ENCODE data around the gene CDC42SE2. TPM values are rescaled to one million over a fixed set of nuclear protein-coding genes. Genes with fewer than 3 reads are reported as not detected.
A peak's percentile ranks its signal among the peaks of the same experiment; 100 is the strongest.

Gene CDC42SE2
- total RNA-seq, 1 experiment from 2014 or later, result 32.8 TPM

DNA sequence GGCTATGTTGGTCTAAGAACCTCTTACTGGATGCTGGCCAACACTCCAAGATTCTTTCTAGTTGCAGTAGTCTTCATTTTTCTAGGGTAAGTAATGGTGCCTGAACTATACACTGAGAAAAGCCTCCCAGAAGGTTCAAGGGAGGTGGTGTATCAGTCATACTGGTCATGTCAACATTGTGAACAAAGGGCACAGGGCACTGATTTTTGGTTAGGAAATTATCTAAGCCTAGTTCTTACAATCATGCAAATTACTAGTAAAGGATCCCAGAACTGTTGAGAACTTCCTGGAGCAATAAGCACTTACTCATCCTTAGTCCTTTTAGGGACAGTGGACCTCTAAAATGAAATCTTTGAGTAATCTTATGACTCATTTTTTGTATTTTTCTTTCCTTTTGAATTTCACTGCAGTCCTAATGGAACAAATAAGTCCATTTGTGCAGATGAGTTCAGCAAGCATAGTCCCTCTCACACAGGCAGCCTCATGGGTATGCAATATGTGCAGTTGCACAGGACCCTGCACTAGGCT, 21.1 kb upstream of the CDC42SE2 start:
- peak; percentile 20 to 81 for DNase-seq

DNA sequence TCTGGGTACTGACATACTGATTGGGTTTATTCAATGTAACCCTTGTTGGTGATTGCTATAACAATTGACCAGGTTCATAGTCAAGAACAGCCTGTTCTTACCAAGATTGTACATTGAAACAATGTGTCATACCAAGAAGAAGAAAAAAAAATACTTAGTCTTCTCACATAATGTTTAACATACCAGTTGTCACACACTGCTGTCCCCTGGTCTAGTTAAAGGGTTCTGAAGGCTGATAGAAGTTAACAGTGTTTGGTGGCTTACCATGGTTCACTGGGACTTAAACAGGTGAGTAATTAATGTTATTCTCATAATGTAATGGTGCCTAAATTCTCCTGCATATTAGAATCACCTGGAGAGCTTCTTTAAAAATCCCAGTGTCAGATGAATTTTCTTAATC, 18.5 kb upstream of the CDC42SE2 start:
- TF ChIP-seq EZH2 (IDR thresholded peaks at IDR 0.05; ENCODE audit: low read depth), result no peak
- TF ChIP-seq, protein P1, sequence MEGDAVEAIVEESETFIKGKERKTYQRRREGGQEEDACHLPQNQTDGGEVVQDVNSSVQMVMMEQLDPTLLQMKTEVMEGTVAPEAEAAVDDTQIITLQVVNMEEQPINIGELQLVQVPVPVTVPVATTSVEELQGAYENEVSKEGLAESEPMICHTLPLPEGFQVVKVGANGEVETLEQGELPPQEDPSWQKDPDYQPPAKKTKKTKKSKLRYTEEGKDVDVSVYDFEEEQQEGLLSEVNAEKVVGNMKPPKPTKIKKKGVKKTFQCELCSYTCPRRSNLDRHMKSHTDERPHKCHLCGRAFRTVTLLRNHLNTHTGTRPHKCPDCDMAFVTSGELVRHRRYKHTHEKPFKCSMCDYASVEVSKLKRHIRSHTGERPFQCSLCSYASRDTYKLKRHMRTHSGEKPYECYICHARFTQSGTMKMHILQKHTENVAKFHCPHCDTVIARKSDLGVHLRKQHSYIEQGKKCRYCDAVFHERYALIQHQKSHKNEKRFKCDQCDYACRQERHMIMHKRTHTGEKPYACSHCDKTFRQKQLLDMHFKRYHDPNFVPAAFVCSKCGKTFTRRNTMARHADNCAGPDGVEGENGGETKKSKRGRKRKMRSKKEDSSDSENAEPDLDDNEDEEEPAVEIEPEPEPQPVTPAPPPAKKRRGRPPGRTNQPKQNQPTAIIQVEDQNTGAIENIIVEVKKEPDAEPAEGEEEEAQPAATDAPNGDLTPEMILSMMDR (conservative IDR thresholded peaks at IDR 0.05), result no peak
- Histone ChIP-seq H3K4me3 (no peak overlapping the region), H3K27me3 (ENCODE audit: insufficient read depth, low read depth) (no peaks in the 10 kb centered on the region), H3K27ac (no peak overlapping the region), H3F3A (ENCODE audit: insufficient read depth, low read depth) (peaks cover 15% of the 10 kb centered on the region), H3K9me3 (ENCODE audit: insufficient read depth, low read depth) (no peaks in the 10 kb centered on the region; the same call in 1 of the 2 replicates), H2AFZ (no peak overlapping the region), H4K20me1 (ENCODE audit: insufficient read depth) (no peaks in the 10 kb centered on the region), H3K36me3 (ENCODE audit: low read depth) (no peaks in the 10 kb centered on the region), H3K4me2 (no peak overlapping the region), H3K9me2 (ENCODE audit: insufficient read depth) (no peaks in the 10 kb centered on the region), H3K79me2 (ENCODE audit: low read depth) (no peaks in the 10 kb centered on the region), H3K4me1 (replicated peaks; ENCODE audit: insufficient read depth) (peaks cover 16% of the 10 kb centered on the region)
- BruUV-seq (replicated peaks), result no TSS peak
- intact Hi-C loops (cut with micrococcal nuclease; ENCODE audit: unreplicated experiment), result no loop called here
- POLR2A ChIA-PET (ENCODE audit: unreplicated experiment), result no interaction called here
- no peak for DNase-seq
- CTCF ChIA-PET, result no interaction called here

More for the DNA sequence above, 21.1 kb upstream of the CDC42SE2 start:
- ChIA-PET CTCF (no interaction called here), POLR2A (ENCODE audit: unreplicated experiment) (no interaction called here)
- Histone ChIP-seq H3K79me2 (ENCODE audit: low read depth) (no peaks in the 10 kb centered on the region), H4K20me1 (ENCODE audit: insufficient read depth) (no peaks in the 10 kb centered on the region), H3K36me3 (ENCODE audit: low read depth) (no peaks in the 10 kb centered on the region), H3K4me1 (replicated peaks; ENCODE audit: insufficient read depth) (peaks cover 16% of the 10 kb centered on the region), H3K9me3 (ENCODE audit: insufficient read depth, low read depth) (no peaks in the 10 kb centered on the region; the same call in 1 of the 2 replicates), H3F3A (ENCODE audit: insufficient read depth, low read depth) (peaks cover 15% of the 10 kb centered on the region), H3K9me2 (ENCODE audit: insufficient read depth) (no peaks in the 10 kb centered on the region), H2AFZ (no peak overlapping the region), H3K27me3 (ENCODE audit: insufficient read depth, low read depth) (no peaks in the 10 kb centered on the region), H3K4me2 (peak overlapping the region; percentile 41), H3K4me3 (no peak overlapping the region), H3K27ac (peak overlapping the region; percentile 60)
- BruUV-seq (replicated peaks), result no TSS peak
- TF ChIP-seq, protein P1 (conservative IDR thresholded peaks at IDR 0.05), result no peak
- TF ChIP-seq EZH2 (IDR thresholded peaks at IDR 0.05; ENCODE audit: low read depth), result no peak
- intact Hi-C loops (cut with micrococcal nuclease; ENCODE audit: unreplicated experiment), result no loop called here

DNA sequence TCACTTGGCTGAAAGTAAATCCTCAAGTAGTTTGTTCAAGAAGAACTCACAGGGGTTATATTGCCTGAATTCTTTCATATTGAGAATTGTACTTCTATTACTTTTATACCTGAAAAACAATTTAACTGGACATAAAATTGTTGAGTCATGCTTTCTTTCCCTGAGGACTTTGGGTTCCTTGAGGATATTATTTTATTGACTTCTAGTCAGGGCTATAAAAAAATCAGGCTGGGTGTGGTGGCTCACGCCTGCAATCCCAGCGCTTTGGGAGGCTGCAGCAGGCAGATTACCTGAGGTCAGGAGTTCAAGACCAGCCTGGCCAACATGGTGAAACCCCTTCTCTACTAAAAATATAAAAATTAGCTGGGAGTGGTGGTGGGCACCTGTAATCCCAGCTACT, 17.9 kb upstream of the CDC42SE2 start:
- Histone ChIP-seq H3K79me2 (ENCODE audit: low read depth) (no peaks in the 10 kb centered on the region), H3K9me2 (ENCODE audit: insufficient read depth) (no peaks in the 10 kb centered on the region), H3K4me2 (no peak overlapping the region), H2AFZ (no peak overlapping the region), H3K9me3 (ENCODE audit: insufficient read depth, low read depth) (no peaks in the 10 kb centered on the region; the same call in 1 of the 2 replicates), H3F3A (ENCODE audit: insufficient read depth, low read depth) (peaks cover 15% of the 10 kb centered on the region), H3K36me3 (ENCODE audit: low read depth) (no peaks in the 10 kb centered on the region), H3K27me3 (ENCODE audit: insufficient read depth, low read depth) (no peaks in the 10 kb centered on the region), H3K4me3 (no peak overlapping the region), H3K27ac (no peak overlapping the region), H3K4me1 (replicated peaks; ENCODE audit: insufficient read depth) (peaks cover 16% of the 10 kb centered on the region), H4K20me1 (ENCODE audit: insufficient read depth) (no peaks in the 10 kb centered on the region)
- POLR2A ChIA-PET (ENCODE audit: unreplicated experiment), result no interaction called here
- no peak for DNase-seq
- no TSS peak for BruUV-seq (replicated peaks)
- TF ChIP-seq EZH2 (IDR thresholded peaks at IDR 0.05; ENCODE audit: low read depth), result no peak
- TF ChIP-seq, protein P1 (conservative IDR thresholded peaks at IDR 0.05), result no peak
- CTCF ChIA-PET, result interaction anchor here (0.6 kb wide), 1 partner anchor 17 kb away, joined by 4 read pairs; no protein-coding TSS in a partner anchor
- intact Hi-C loops (cut with micrococcal nuclease; ENCODE audit: unreplicated experiment), result no loop called here

Data from PC-9 (cell line).